BLaER1 treated with 17β-estradiol and CSF1 and Interleukin-3, amounts not matched to agents 10 nM and 100 nM (cell line): ENCODE results near the gene PPP1R37.

ENCODE experiments used
- H3K27ac ChIP-seq, 11 experiments: shearing (Covaris generic); formaldehyde crosslinking; 2 replicates each; pipeline ENCODE4 v1.8.1; 2022
- H3K27me3 ChIP-seq, 11 experiments: shearing (Covaris generic); formaldehyde crosslinking; 2 replicates each; pipeline ENCODE4 v1.8.1; 2022
- H3K36me3 ChIP-seq, 11 experiments: shearing (Covaris generic); formaldehyde crosslinking; 2 replicates each; pipeline ENCODE4 v1.8.1; 2022
- H3K4me1 ChIP-seq, 10 experiments: shearing (Covaris generic); formaldehyde crosslinking; 2 replicates each; pipeline ENCODE4 v1.8.1; 2022
- H3K4me2 ChIP-seq, 11 experiments: shearing (Covaris generic); formaldehyde crosslinking; 2 replicates each; pipeline ENCODE4 v1.8.1; 2022
- H3K4me3 ChIP-seq, 10 experiments: shearing (Covaris generic); formaldehyde crosslinking; 2 replicates each; pipeline ENCODE4 v1.8.1; 2022
- H3K9ac ChIP-seq, 11 experiments: shearing (Covaris generic); formaldehyde crosslinking; 2 replicates each; pipeline ENCODE4 v1.8.1; 2022
- H3K9me3 ChIP-seq, 11 experiments: shearing (Covaris generic); formaldehyde crosslinking; replicated peaks in 1 of 11; 2 replicates each; pipeline ENCODE4 v1.8.1; 2022
- H4K20me1 ChIP-seq, 11 experiments: shearing (Covaris generic); formaldehyde crosslinking; 2 replicates each; pipeline ENCODE4 v1.8.1; 2022
- Cebpa-rat ChIP-seq, 11 experiments: shearing (Covaris generic); IDR thresholded peaks; 2 replicates each; pipeline ENCODE4 v1.8.1; 2022

PPP1R37 gene

DNA sequence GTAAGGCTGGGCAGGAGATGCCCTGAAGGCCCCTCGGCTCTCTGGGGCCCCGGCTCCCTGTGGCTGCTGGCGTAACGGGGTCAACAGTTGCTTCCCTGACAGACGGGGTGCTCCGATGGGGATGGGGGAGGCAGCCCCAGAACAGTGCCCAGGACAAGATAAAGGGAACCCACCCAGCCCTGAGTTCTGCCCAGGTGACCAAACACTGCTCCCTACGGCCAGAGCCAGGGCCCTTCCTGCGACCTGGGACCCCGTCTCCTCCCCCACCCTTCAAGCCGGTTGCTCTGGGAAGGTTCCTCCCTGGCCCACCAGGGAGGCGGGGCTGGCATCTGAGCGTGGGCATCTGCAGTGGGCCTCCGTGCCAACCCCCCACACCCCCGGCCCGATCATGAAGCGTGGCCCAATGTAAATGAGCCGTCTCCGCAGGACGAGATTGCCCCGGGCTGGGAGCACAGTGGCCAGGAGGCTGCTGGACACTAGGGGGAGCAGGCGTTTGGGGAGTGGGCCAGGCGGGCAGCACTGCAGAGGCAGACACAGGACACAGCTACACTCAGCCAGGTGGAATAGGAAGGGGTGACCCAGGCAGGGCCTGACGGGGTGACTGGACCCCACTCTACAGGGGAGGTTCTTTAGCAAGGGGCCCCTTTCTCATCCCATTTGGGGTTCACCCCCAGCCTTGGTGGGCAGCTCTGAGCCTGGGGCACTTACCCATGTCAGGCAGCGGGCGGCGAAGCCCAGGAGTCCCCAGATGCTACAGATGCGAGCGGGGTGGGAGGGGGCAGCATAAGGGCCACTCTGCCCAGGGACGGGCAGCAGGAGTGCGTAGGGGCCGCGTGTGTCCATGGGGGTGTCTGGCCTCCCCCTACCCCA lies 69.0 kb downstream of the PPP1R37 start:
- no peaks in the 10 kb centered on the region for H3K36me3 ChIP-seq
- no peak overlapping the region for H3K4me3 ChIP-seq
- H3K4me1 ChIP-seq, result peaks cover 43 to 66% (median 57%) of the 10 kb centered on the region in 10 experiments
- no peaks in the 10 kb centered on the region for H3K9me3 ChIP-seq
- H3K9ac ChIP-seq, result no peak overlapping the region
- no peak overlapping the region for H3K4me2 ChIP-seq
- H4K20me1 ChIP-seq, result peaks cover 0 to 25% (median 6%) of the 10 kb centered on the region in 11 experiments; a peak in 7 of 22 replicates
- no peak for TF ChIP-seq Cebpa-rat (IDR thresholded peaks at IDR 0.05)
- H3K27ac ChIP-seq, result no peak overlapping the region
- H3K27me3 ChIP-seq, result no peaks in the 10 kb centered on the region; a peak in 1 of 22 replicates

DNA sequence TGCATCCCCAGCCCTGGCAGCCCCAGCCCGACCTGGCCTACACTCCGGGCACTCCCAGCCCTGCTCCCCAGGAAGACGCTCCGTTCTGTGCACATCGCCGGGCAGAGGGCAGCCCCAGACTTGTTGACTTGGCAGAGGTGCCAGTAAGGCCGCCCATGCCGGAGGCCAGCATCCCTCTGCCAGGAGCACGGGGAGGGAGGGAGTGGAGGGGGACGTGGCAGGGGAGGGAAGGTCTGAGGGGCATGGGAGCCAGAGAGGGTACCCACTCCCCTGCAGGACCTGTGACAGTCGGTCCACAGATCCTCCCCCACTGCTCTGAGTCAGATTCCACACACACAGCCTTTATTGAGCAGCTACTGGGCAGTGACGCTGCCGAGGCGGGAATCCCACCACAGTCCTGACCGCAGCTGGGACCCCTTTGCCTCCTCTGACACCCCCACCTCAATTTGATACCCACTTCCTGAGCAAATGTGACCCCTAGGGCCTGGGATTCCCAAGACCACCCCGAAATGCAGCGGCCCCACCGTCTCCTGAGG lies 69.7 kb downstream of the PPP1R37 start:
- no peaks in the 10 kb centered on the region for H3K9me3 ChIP-seq
- peak overlapping the region in 1 of 11 experiments; percentile 9; a peak in 1 of 22 replicates for H3K9ac ChIP-seq
- no peak overlapping the region; a peak in 1 of 22 replicates for H3K27ac ChIP-seq
- H4K20me1 ChIP-seq, result peaks cover 0 to 25% (median 6%) of the 10 kb centered on the region in 11 experiments; a peak in 7 of 22 replicates
- H3K4me3 ChIP-seq, result no peak overlapping the region
- no peak for TF ChIP-seq Cebpa-rat (IDR thresholded peaks at IDR 0.05)
- peak overlapping the region in 10 of 11 experiments; percentile 72 to 92 (median 82); a peak in 14 of 22 replicates for H3K4me2 ChIP-seq
- peaks cover 49 to 73% (median 64%) of the 10 kb centered on the region in 10 experiments for H3K4me1 ChIP-seq
- H3K27me3 ChIP-seq, result no peaks in the 10 kb centered on the region; a peak in 1 of 22 replicates
- no peaks in the 10 kb centered on the region for H3K36me3 ChIP-seq

GRCh38 chr19:45163156-45163555 lies 70.2 kb downstream of the PPP1R37 start:
- peaks cover 49 to 76% (median 67%) of the 10 kb centered on the region in 10 experiments for H3K4me1 ChIP-seq
- no peak for TF ChIP-seq Cebpa-rat (IDR thresholded peaks at IDR 0.05)
- H3K36me3 ChIP-seq, result no peaks in the 10 kb centered on the region
- H3K9me3 ChIP-seq, result no peaks in the 10 kb centered on the region
- no peak overlapping the region for H3K4me3 ChIP-seq
- peak overlapping the region in 4 of 11 experiments; percentile 61 to 76 (median 69); a peak in 8 of 22 replicates for H3K27ac ChIP-seq
- peaks cover 0 to 25% (median 6%) of the 10 kb centered on the region in 11 experiments; a peak in 7 of 22 replicates for H4K20me1 ChIP-seq
- no peaks in the 10 kb centered on the region; a peak in 1 of 22 replicates for H3K27me3 ChIP-seq
- H3K4me2 ChIP-seq, result peak overlapping the region; percentile 72 to 92 (median 85)
- H3K9ac ChIP-seq, result peak overlapping the region in 5 of 11 experiments; percentile 18 to 61 (median 59); a peak in 4 of 22 replicates

DNA sequence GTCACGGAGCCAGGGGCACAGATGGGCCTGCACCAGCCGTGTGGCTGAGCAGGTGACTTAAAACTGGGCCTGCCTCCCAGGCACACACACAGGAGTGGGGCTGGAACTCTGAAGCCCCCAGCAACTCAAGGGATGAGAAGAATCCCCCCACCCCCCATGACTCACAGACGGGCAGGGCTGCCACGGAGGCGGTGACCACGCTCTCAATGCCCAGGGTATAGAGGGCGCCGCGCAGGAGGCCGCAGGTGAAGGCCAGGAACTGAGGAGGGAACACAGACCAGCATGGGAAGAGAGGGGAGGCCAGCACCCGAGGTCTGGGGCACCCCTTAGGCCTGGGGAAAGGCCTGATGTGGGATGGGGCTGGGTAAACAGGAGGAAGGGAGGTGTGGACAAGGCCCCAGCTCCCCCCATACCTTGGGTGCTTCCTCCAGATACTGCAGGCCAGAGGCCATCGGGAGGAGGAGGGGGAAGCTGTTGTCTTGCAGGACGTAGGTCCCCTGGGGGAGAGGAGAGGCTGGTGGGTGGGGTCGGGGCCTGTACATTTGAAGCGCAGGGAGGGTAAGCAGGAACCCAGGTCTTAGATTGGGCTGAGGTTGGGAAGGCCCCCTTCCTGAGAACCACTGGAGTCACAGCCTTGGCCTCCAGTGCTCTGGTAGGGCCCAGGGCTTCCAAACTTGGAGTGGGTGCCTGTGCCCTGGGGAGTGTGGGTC lies 70.9 kb downstream of the PPP1R37 start:
- no peaks in the 10 kb centered on the region for H3K9me3 ChIP-seq
- H3K27ac ChIP-seq, result peak overlapping the region in 9 of 11 experiments; percentile 46 to 76 (median 63); a peak in 18 of 22 replicates
- peak overlapping the region; percentile 72 to 92 (median 85) for H3K4me2 ChIP-seq
- peaks cover 47 to 76% (median 67%) of the 10 kb centered on the region in 10 experiments for H3K4me1 ChIP-seq
- H3K36me3 ChIP-seq, result no peaks in the 10 kb centered on the region
- H3K9ac ChIP-seq, result peak overlapping the region; percentile 8 to 62 (median 57); a peak in 17 of 22 replicates
- H4K20me1 ChIP-seq, result peaks cover 0 to 25% (median 6%) of the 10 kb centered on the region in 11 experiments; a peak in 8 of 22 replicates
- H3K4me3 ChIP-seq, result peak overlapping the region in 2 of 10 experiments; percentile 15 to 20; a peak in 3 of 20 replicates
- no peaks in the 10 kb centered on the region; a peak in 1 of 22 replicates for H3K27me3 ChIP-seq
- TF ChIP-seq Cebpa-rat (IDR thresholded peaks at IDR 0.05), result no peak

DNA sequence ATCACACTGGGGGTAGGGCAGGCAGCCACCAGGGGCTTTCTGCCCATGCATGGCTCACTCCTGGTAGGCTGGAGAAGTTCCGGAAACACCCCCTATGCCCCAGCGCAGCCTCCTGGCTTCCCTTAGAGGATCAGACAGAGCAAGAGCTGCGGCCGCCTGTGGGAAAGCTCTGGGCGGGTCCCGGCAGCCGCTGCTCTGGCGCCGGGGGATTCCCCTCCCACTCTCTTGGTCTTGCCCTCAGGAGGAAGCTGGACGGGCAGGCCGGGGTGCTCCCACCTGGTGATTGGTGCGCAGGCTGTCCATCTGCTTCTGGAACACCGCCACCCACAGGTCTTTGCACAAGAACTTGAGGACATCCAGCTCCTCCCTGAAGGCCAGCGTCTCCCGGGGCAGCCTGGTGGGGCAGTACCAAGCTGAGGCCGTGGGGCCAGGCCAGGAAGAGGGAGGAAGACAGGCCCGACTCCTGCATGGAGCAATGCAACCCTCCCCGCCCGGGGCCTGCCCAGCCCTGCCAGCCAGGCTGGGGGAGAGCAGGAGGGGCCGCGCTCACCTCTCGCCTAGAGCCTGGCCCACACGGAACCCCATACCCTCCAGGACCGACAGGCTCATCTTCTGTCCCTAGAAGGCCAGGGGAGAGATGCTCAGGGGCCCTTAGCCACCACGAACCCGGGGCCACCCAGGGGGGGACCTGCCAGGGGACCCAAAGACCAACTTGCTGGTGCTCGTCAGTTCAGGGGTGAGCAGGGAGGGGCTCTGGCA lies 71.8 kb downstream of the PPP1R37 start:
- H3K9me3 ChIP-seq, result no peaks in the 10 kb centered on the region
- H3K4me3 ChIP-seq, result peak overlapping the region in 3 of 10 experiments; percentile 15 to 38 (median 20); a peak in 4 of 20 replicates
- no peaks in the 10 kb centered on the region for H3K27me3 ChIP-seq
- peak overlapping the region in 9 of 11 experiments; percentile 46 to 76 (median 63); a peak in 17 of 22 replicates for H3K27ac ChIP-seq
- peak overlapping the region; percentile 72 to 92 (median 85) for H3K4me2 ChIP-seq
- peaks cover 0 to 26% (median 5%) of the 10 kb centered on the region in 11 experiments; a peak in 8 of 22 replicates for H4K20me1 ChIP-seq
- H3K4me1 ChIP-seq, result peaks cover 49 to 76% (median 69%) of the 10 kb centered on the region in 10 experiments
- peaks cover 0 to 4% (median 0%) of the 10 kb centered on the region in 11 experiments; a peak in 1 of 22 replicates for H3K36me3 ChIP-seq
- no peak for TF ChIP-seq Cebpa-rat (IDR thresholded peaks at IDR 0.05)
- H3K9ac ChIP-seq, result peak overlapping the region; percentile 8 to 62 (median 57); a peak in 17 of 22 replicates

GRCh38 chr19:45166723-45167252 lies 73.8 kb downstream of the PPP1R37 start:
- Histone ChIP-seq H3K36me3 (peaks cover 0 to 7% (median 0%) of the 10 kb centered on the region in 11 experiments; a peak in 1 of 22 replicates), H3K4me1 (peaks cover 68 to 95% (median 89%) of the 10 kb centered on the region in 10 experiments), H3K9me3 (no peaks in the 10 kb centered on the region), H4K20me1 (peaks cover 0 to 45% (median 5%) of the 10 kb centered on the region in 11 experiments; a peak in 8 of 22 replicates), H3K9ac (peak overlapping the region in 8 of 11 experiments; percentile 9 to 60 (median 43); a peak in 13 of 22 replicates), H3K4me3 (no peak overlapping the region), H3K27ac (peak overlapping the region in 8 of 11 experiments; percentile 4 to 61 (median 36); a peak in 13 of 22 replicates), H3K27me3 (no peaks in the 10 kb centered on the region), H3K4me2 (peak overlapping the region; percentile 55 to 92 (median 76))
- TF ChIP-seq Cebpa-rat (IDR thresholded peaks at IDR 0.05), result no peak

DNA sequence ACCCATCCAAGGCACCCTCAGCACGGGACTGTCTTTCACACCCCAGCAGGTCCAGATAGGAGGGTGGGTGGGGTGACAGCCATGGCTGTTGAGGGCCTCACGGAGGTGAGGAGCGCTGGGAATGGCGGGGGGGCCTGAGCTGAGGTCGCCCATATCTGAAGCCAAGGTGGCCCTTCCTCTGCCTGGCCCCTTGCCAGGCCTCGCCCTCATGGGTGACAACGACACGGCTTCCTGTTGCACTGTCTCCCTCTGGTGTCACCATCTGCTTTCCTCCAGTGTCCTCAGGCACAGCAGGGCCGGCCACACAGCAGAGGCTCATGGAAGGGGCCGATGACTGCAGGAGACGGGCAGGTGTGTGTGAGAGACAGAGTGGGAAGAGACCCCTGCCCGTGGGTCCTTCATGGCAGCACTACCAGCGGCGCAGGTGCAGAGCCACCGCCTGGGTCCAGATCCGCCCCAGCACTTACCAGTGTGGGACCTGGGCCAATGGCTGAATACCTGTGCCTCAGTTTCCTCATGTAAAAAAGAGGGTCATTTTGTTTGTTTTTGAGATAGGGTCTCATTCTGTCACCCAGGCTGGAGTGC lies 75.9 kb downstream of the PPP1R37 start:
- no peak overlapping the region for H3K4me3 ChIP-seq
- H3K36me3 ChIP-seq, result peaks cover 0 to 7% (median 0%) of the 10 kb centered on the region in 11 experiments; a peak in 1 of 22 replicates
- peak overlapping the region in 6 of 11 experiments; percentile 0 to 44 (median 24); a peak in 4 of 22 replicates for H3K9ac ChIP-seq
- peak overlapping the region; percentile 38 to 92 (median 70) for H3K4me2 ChIP-seq
- H3K4me1 ChIP-seq, result peaks cover 74 to 100% (median 98%) of the 10 kb centered on the region in 10 experiments
- no peak for TF ChIP-seq Cebpa-rat (IDR thresholded peaks at IDR 0.05)
- no peaks in the 10 kb centered on the region for H3K9me3 ChIP-seq
- H4K20me1 ChIP-seq, result peaks cover 0 to 56% (median 5%) of the 10 kb centered on the region in 11 experiments; a peak in 8 of 22 replicates
- H3K27me3 ChIP-seq, result no peaks in the 10 kb centered on the region
- H3K27ac ChIP-seq, result peak overlapping the region in 5 of 11 experiments; percentile 8 to 65 (median 35); a peak in 7 of 22 replicates
